OCI-LY7 (cell line): ENCODE measurements around the gene PCNX2. TPM values are rescaled to one million over a fixed set of nuclear protein-coding genes. Genes with fewer than 3 reads are reported as not detected.

ENCODE experiments used
- BruUV-seq: library from RNA; stranded (reverse); fragments of 400-500 nt; replicated peaks from 2 replicates; lab custom pipeline; 2021; lab: Mats Ljungman, UMichigan
- CTCF ChIA-PET: fragments of 300-600 bp; sonication (Branson Sonifier 250); formaldehyde crosslinking; loops from one replicate; lab custom pipeline; 2022; ENCODE audit warnings: antibody characterized with exemption; ENCODE audit not compliant: unreplicated experiment; lab: Charles Lee
- POLR2A ChIA-PET: fragments of 300-600 bp; sonication (Branson Sonifier 250); formaldehyde crosslinking; loops from one replicate; lab custom pipeline; 2022; ENCODE audit warnings: antibody characterized with exemption; lab: Charles Lee
- DNase-seq: peaks from one replicate; pipeline ENCODE4 v3.0.0-alpha.2; 2015; ENCODE audit warnings: low spot score
- H2AFZ ChIP-seq: fragments of 200-600 bp; sonication (generic), shearing (Covaris generic); 2 replicates; pipeline ENCODE4 v1.6.1; 2014; ENCODE audit warnings: mild to moderate bottlenecking, antibody characterized with exemption, low read length, moderate library complexity
- H3K27ac ChIP-seq: fragments of 200-600 bp; sonication (generic); 2 replicates; pipeline ENCODE4 v1.5.1; 2014; ENCODE audit warnings: mixed run types, low read depth, mild to moderate bottlenecking, moderate library complexity, low read length, inconsistent platforms; ENCODE audit not compliant: poor library complexity, severe bottlenecking
- H3K36me3 ChIP-seq: fragments of 200-600 bp; sonication (generic); 2 replicates; pipeline ENCODE4 v1.6.1; 2014; ENCODE audit warnings: mild to moderate bottlenecking, antibody characterized with exemption, low read length, moderate library complexity, mixed read lengths; ENCODE audit not compliant: insufficient read depth
- H3K4me1 ChIP-seq: fragments of 200-600 bp; sonication (generic); 2 replicates; pipeline ENCODE4 v1.5.1; 2014; ENCODE audit warnings: mild to moderate bottlenecking, low read length; ENCODE audit not compliant: insufficient read depth, poor library complexity, severe bottlenecking
- H3K4me2 ChIP-seq: fragments of 200-600 bp; sonication (generic); 2 replicates; pipeline ENCODE4 v1.6.1; 2014; ENCODE audit warnings: mild to moderate bottlenecking, low read length
- H3K4me3 ChIP-seq: fragments of 200-600 bp; sonication (generic); 2 replicates; pipeline ENCODE4 v1.5.1; 2014; ENCODE audit warnings: mild to moderate bottlenecking, low read depth, low read length; ENCODE audit not compliant: poor library complexity, severe bottlenecking
- H3K79me2 ChIP-seq: fragments of 200-600 bp; sonication (generic); 2 replicates; pipeline ENCODE4 v1.6.1; 2016; ENCODE audit warnings: low read depth, mild to moderate bottlenecking, low read length, moderate library complexity, mixed read lengths; ENCODE audit not compliant: insufficient read depth
- H3K9me2 ChIP-seq: fragments of 200-600 bp; sonication (generic); 2 replicates; pipeline ENCODE4 v1.6.1; 2016; ENCODE audit warnings: mild to moderate bottlenecking, low read length, mixed read lengths; ENCODE audit not compliant: insufficient read depth
- H3K9me3 ChIP-seq: fragments of 200-600 bp; sonication (generic); 2 replicates; pipeline ENCODE4 v1.6.1; 2014; ENCODE audit warnings: mild to moderate bottlenecking, mixed run types, low read length, mixed read lengths
- H4K20me1 ChIP-seq: fragments of 200-600 bp; sonication (generic); 2 replicates; pipeline ENCODE4 v1.6.1; 2014; ENCODE audit warnings: mild to moderate bottlenecking, antibody characterized with exemption, low read length, moderate library complexity, mixed read lengths; ENCODE audit not compliant: insufficient read depth
- EZH2phosphoT487 ChIP-seq: fragments of 200-600 bp; sonication (generic); IDR thresholded peaks from 2 replicates; pipeline ENCODE4 v1.6.1; 2018; ENCODE audit warnings: low read depth, borderline replicate concordance, mild to moderate bottlenecking, mixed run types, antibody characterized with exemption, low read length, moderate library complexity, mixed read lengths
- intact Hi-C: fragments of 100-400 bp; cut with micrococcal nuclease; formaldehyde crosslinking; loops from one replicate; pipeline ENCODE4 v1.10.0; 2022; ENCODE audit not compliant: unreplicated experiment
- total RNA-seq, 2 experiments: library from RNA; depleted of rRNA in 1 of 2; stranded (reverse); fragments of >200 nt in 1 of 2; shearing (Covaris generic) in 1 of 2; gene quantifications; 2 replicates each; pipeline ENCODE4 v1.2.3, GENCODE V29; 2014 to 2022
- TF ChIP-seq, protein P1 (sequence below): fragments of 200-600 bp; sonication (generic); conservative IDR thresholded peaks from 2 replicates; pipeline ENCODE4 v1.5.1; 2014; ENCODE audit warnings: mild to moderate bottlenecking, antibody characterized with exemption, low read length, moderate library complexity, mixed read lengths

Gene PCNX2
- total RNA-seq, 2 experiments from 2014 or later, result 17.1 to 26.9 TPM

- no peaks in the 10 kb centered on the region for H3K4me1 ChIP-seq
- intact Hi-C loops, result loop anchor here (5.0 kb wide), 1 partner anchor 607 kb away; no protein-coding TSS in a partner anchor
- CTCF ChIA-PET, result no interaction called here
Observed at GRCh38 chr1:233244183-233244582, 51.3 kb downstream of the PCNX2 start.

DNA sequence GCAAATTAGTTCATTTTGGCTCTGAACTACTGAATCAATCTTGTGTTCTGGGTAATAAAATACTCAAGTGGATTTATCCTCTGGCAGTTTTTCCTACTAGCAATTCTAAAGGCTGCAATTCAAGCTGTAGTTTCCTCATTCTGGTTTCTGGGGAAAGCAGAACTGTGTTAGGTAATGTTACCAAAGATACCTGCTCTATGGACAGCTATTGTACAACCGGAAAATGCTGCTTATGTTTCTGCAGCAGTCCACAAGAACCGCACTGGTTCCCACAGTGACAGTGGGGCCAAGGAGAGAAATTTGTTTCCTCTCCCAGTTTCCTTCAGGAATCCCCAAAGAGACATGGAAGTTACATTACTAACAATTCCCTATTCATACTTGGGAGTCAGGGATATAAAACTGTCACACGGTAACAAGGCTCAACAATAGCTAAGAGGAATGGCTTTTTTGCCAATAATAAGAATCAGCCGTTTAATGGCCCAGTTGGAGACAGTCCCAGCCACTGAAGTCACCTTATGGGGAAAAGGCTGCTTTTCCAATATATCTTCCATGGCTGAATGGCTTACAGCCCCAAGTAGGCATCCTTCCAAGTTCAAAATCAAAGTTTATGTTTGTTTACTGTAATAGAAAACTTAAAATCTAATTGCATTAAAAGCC, 52.6 kb downstream of the PCNX2 start:
- no peak for DNase-seq
- Histone ChIP-seq H4K20me1 (no peaks in the 10 kb centered on the region), H3K9me2 (no peaks in the 10 kb centered on the region), H3K9me3 (no peaks in the 10 kb centered on the region), H3K4me3 (no peak overlapping the region), H3K4me1 (no peaks in the 10 kb centered on the region), H3K4me2 (no peak overlapping the region), H3K79me2 (no peaks in the 10 kb centered on the region), H3K36me3 (peaks cover 1% of the 10 kb centered on the region; the same call in 1 of the 2 replicates), H2AFZ (no peak overlapping the region), H3K27ac (no peak overlapping the region)
- no TSS peak for BruUV-seq
- ChIA-PET POLR2A (no interaction called here), CTCF (no interaction called here)
- TF ChIP-seq, protein P1, sequence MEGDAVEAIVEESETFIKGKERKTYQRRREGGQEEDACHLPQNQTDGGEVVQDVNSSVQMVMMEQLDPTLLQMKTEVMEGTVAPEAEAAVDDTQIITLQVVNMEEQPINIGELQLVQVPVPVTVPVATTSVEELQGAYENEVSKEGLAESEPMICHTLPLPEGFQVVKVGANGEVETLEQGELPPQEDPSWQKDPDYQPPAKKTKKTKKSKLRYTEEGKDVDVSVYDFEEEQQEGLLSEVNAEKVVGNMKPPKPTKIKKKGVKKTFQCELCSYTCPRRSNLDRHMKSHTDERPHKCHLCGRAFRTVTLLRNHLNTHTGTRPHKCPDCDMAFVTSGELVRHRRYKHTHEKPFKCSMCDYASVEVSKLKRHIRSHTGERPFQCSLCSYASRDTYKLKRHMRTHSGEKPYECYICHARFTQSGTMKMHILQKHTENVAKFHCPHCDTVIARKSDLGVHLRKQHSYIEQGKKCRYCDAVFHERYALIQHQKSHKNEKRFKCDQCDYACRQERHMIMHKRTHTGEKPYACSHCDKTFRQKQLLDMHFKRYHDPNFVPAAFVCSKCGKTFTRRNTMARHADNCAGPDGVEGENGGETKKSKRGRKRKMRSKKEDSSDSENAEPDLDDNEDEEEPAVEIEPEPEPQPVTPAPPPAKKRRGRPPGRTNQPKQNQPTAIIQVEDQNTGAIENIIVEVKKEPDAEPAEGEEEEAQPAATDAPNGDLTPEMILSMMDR, result no peak
- TF ChIP-seq EZH2phosphoT487, result no peak
- intact Hi-C loops, result loop anchor here (5.0 kb wide), 1 partner anchor 606 kb away; no protein-coding TSS in a partner anchor

More at GRCh38 chr1:233244183-233244582, 51.3 kb downstream of the PCNX2 start:
- Histone ChIP-seq H3K9me3 (no peaks in the 10 kb centered on the region), H3K36me3 (peaks cover 10% of the 10 kb centered on the region), H2AFZ (no peak overlapping the region), H3K27ac (no peak overlapping the region), H3K4me3 (no peak overlapping the region), H3K4me2 (no peak overlapping the region), H3K79me2 (no peaks in the 10 kb centered on the region), H4K20me1 (no peaks in the 10 kb centered on the region), H3K9me2 (no peaks in the 10 kb centered on the region)
- no peak for DNase-seq
- TF ChIP-seq EZH2phosphoT487, result no peak
- TF ChIP-seq, protein P1, result no peak
- POLR2A ChIA-PET, result no interaction called here
- BruUV-seq, result no TSS peak

GRCh38 chr1:233241759-233242158, 53.8 kb downstream of the PCNX2 start:
- no TSS peak for BruUV-seq
- ChIA-PET POLR2A (no interaction called here), CTCF (no interaction called here)

More at GRCh38 chr1:233241759-233242158, 53.8 kb downstream of the PCNX2 start:
- Histone ChIP-seq H3K4me1 (no peaks in the 10 kb centered on the region), H3K79me2 (no peaks in the 10 kb centered on the region), H4K20me1 (no peaks in the 10 kb centered on the region), H3K4me3 (no peak overlapping the region), H3K9me3 (no peaks in the 10 kb centered on the region), H2AFZ (no peak overlapping the region), H3K36me3 (peaks cover under 1% of the 10 kb centered on the region), H3K9me2 (no peaks in the 10 kb centered on the region), H3K27ac (no peak overlapping the region), H3K4me2 (no peak overlapping the region)
- intact Hi-C loops, result loop anchor here (5.0 kb wide), 1 partner anchor 604 kb away; no protein-coding TSS in a partner anchor
- DNase-seq, result no peak
- no peak for TF ChIP-seq EZH2phosphoT487
- TF ChIP-seq, protein P1, result no peak
